Hepatocyte (in vitro differentiated cells): ENCODE data around the gene TACC3. TPM values are rescaled to one million over a fixed set of nuclear protein-coding genes. Genes with fewer than 3 reads are reported as not detected.

Experiments used
- DNase-seq: peaks from one replicate; pipeline ENCODE4 v3.0.0-alpha.2; 2016; ENCODE audit warnings: low spot score
- H2AFZ ChIP-seq: fragments of 200-600 bp; sonication (generic); 2 replicates; pipeline ENCODE4 v1.6.0; 2016; ENCODE audit warnings: antibody characterized with exemption, mild to moderate bottlenecking
- H3K27ac ChIP-seq: fragments of 200-600 bp; sonication (generic); 2 replicates; pipeline ENCODE4 v1.5.1; 2016; ENCODE audit warnings: mild to moderate bottlenecking
- H3K27me3 ChIP-seq: fragments of 200-600 bp; sonication (generic); 2 replicates; pipeline ENCODE4 v1.6.1; 2016
- H3K36me3 ChIP-seq: fragments of 200-600 bp; sonication (generic); replicated peaks from 2 replicates; pipeline ENCODE4 v1.5.1; 2016; ENCODE audit warnings: low read depth; ENCODE audit not compliant: insufficient read depth
- H3K4me1 ChIP-seq: fragments of 200-600 bp; sonication (generic); 2 replicates; pipeline ENCODE4 v1.5.1; 2016; ENCODE audit warnings: mild to moderate bottlenecking, moderate library complexity; ENCODE audit not compliant: insufficient read depth
- H3K4me2 ChIP-seq: fragments of 200-600 bp; sonication (generic); 2 replicates; pipeline ENCODE4 v1.6.0; 2016
- H3K4me3 ChIP-seq: fragments of 200-600 bp; sonication (generic); 2 replicates; pipeline ENCODE4 v1.5.1; 2016; ENCODE audit warnings: mild to moderate bottlenecking
- H3K79me2 ChIP-seq: fragments of 200-600 bp; sonication (generic); 2 replicates; pipeline ENCODE4 v1.6.0; 2017; ENCODE audit warnings: mild to moderate bottlenecking
- H3K9me2 ChIP-seq: fragments of 200-600 bp; sonication (generic); replicated peaks from 2 replicates; pipeline ENCODE4 v1.6.0; 2017; ENCODE audit warnings: mild to moderate bottlenecking; ENCODE audit not compliant: insufficient read depth
- H3K9me3 ChIP-seq: fragments of 200-600 bp; sonication (generic); 2 replicates; pipeline ENCODE4 v1.5.1; 2016; ENCODE audit warnings: low read depth, mild to moderate bottlenecking
- H4K20me1 ChIP-seq: fragments of 200-600 bp; sonication (generic); 2 replicates; pipeline ENCODE4 v1.6.0; 2016; ENCODE audit warnings: mild to moderate bottlenecking; ENCODE audit not compliant: insufficient read depth, poor library complexity, severe bottlenecking
- CTCF ChIP-seq: fragments of 200-600 bp; sonication (generic); IDR thresholded peaks from 2 replicates; pipeline ENCODE4 v1.5.1; 2016; ENCODE audit warnings: antibody characterized with exemption, mild to moderate bottlenecking; ENCODE audit not compliant: poor library complexity
- EZH2 ChIP-seq: fragments of 200-600 bp; sonication (generic); IDR thresholded peaks from 2 replicates; pipeline ENCODE4 v1.6.1; 2016; ENCODE audit warnings: antibody characterized with exemption, mild to moderate bottlenecking, borderline replicate concordance
- EZH2phosphoT487 ChIP-seq: fragments of 200-600 bp; sonication (generic); IDR thresholded peaks from one replicate; pipeline ENCODE4 v1.6.1; 2018; ENCODE audit warnings: antibody characterized with exemption, mild to moderate bottlenecking, low read depth, moderate library complexity; ENCODE audit not compliant: unreplicated experiment, severe bottlenecking
- WGBS: methylation state at CpG from one replicate; pipeline ENCODE4 v1.1.6; 2016; ENCODE audit warnings: low lambda C conversion rate; ENCODE audit errors: missing lambda C conversion rate; 5-methylcytosine and 5-hydroxymethylcytosine counted together
- polyA plus RNA-seq: library from polyadenylated mRNA; unstranded; fragments of >200 nt; fragmentation: Nextera tagmentation; extraction: Ambion mirVana; gene quantifications from 2 replicates; pipeline ENCODE4 v1.2.1, GENCODE V29; 2016
- total RNA-seq: library from RNA; depleted of rRNA; stranded (reverse); fragments of >200 nt; gene quantifications from 2 replicates; pipeline ENCODE4 v1.2.3, GENCODE V29; 2014

Gene TACC3
- total and polyA plus RNA-seq, 2 experiments from 2014 or later: 9.3 to 14.8 TPM

GRCh38 chr4:1752284-1753041, 31.1 kb downstream of the TACC3 start:
- Histone ChIP-seq H3K4me1 (peaks cover 30% of the 10 kb centered on the region), H3K9me3 (no peaks in the 10 kb centered on the region), H3K4me2 (no peak overlapping the region), H3K9me2 (no peaks in the 10 kb centered on the region), H3K4me3 (no peak overlapping the region), H4K20me1 (no peaks in the 10 kb centered on the region), H3K79me2 (no peaks in the 10 kb centered on the region), H3K27me3 (no peaks in the 10 kb centered on the region), H3K36me3 (no peaks in the 10 kb centered on the region), H3K27ac (no peak overlapping the region), H2AFZ (no peak overlapping the region)
- 76% methylated on average over 30 of the region's 35 CpGs for WGBS
- no peak for DNase-seq
- TF ChIP-seq EZH2 (no peak), CTCF (no peak), EZH2phosphoT487 (no peak)

- no peak overlapping the region for H2AFZ ChIP-seq
- H3K27ac ChIP-seq: no peak overlapping the region
- H3K27me3 ChIP-seq: no peaks in the 10 kb centered on the region
- no peak overlapping the region for H3K4me2 ChIP-seq
- no peaks in the 10 kb centered on the region for H4K20me1 ChIP-seq
- H3K36me3 ChIP-seq: no peaks in the 10 kb centered on the region
- no peak overlapping the region for H3K4me3 ChIP-seq
- H3K79me2 ChIP-seq: no peaks in the 10 kb centered on the region
- no peaks in the 10 kb centered on the region for H3K9me3 ChIP-seq
- WGBS: 85% methylated on average over 10 of the region's 10 CpGs
- no peak for TF ChIP-seq EZH2
- TF ChIP-seq CTCF: no peak
- TF ChIP-seq EZH2phosphoT487: no peak
- peaks cover 30% of the 10 kb centered on the region for H3K4me1 ChIP-seq
- H3K9me2 ChIP-seq: no peaks in the 10 kb centered on the region
- no peak for DNase-seq
Observed at GRCh38 chr4:1753294-1753696, 32.0 kb downstream of the TACC3 start.

GRCh38 chr4:1753697-1754311, 32.5 kb downstream of the TACC3 start:
- no peak for DNase-seq
- no peak overlapping the region for H3K27ac ChIP-seq
- WGBS: 83% methylated on average over 12 of the region's 15 CpGs

More at GRCh38 chr4:1753697-1754311, 32.5 kb downstream of the TACC3 start:
- TF ChIP-seq CTCF (no peak), EZH2 (no peak), EZH2phosphoT487 (no peak)
- Histone ChIP-seq H4K20me1 (no peaks in the 10 kb centered on the region), H3K9me3 (no peaks in the 10 kb centered on the region), H2AFZ (no peak overlapping the region), H3K27me3 (no peaks in the 10 kb centered on the region), H3K4me2 (no peak overlapping the region), H3K4me1 (peaks cover 26% of the 10 kb centered on the region), H3K36me3 (no peaks in the 10 kb centered on the region), H3K4me3 (no peak overlapping the region), H3K79me2 (no peaks in the 10 kb centered on the region), H3K9me2 (no peaks in the 10 kb centered on the region)
